ENCODE data around the gene PRKCA.
"Not testable (repeated sequence)": the region's sequence is repeated elsewhere in the genome, so short reads cannot be mapped to it uniquely, and the experiment has no call there.

The PRKCA gene

DNA sequence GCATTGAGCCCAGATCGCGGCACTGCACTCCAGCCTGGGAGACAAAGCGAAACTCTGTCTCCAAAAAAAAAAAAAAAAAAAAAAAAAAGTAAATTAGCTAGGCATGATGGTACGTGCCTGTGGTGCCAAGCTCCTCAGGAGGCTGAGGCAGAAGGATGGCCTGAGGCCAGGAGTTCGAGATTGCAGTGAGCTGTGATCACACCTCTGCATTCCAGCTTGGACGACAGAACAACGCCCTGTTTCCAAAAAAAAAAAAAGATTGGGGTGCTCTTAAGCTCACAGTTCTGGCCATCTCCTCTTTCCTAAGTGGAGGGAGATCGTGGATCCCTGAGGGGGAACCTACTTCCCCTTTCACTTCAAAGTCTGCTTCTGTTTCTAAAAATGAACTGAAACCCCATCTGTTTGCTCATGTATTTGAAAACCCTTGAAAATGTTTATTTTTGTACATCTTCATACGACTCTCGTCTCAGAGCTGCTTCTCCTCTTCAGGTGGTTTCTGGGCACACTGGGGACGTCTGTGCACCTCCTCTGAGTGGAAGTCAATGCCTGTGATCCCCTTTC, 138.8 kb downstream of the PRKCA start:
- DNase-seq (ENCODE audit: low spot score), result peak; percentile 61

GRCh38 chr17:66443166-66443565, 140.8 kb downstream of the PRKCA start:
- DNase-seq (ENCODE audit: low spot score), result no peak

GRCh38 chr17:66443606-66444005, 141.2 kb downstream of the PRKCA start:
- no peak for DNase-seq (ENCODE audit: low spot score)

GRCh38 chr17:66444031-66444430, 141.6 kb downstream of the PRKCA start:
- no peak for DNase-seq (ENCODE audit: low spot score)

GRCh38 chr17:66445229-66445628, 142.8 kb downstream of the PRKCA start:
- no peak for DNase-seq (ENCODE audit: low spot score)

- no peak for DNase-seq (ENCODE audit: low spot score)
These were observed 144.0 kb downstream of the PRKCA start for GRCh38 chr17:66446419-66446818.

DNA sequence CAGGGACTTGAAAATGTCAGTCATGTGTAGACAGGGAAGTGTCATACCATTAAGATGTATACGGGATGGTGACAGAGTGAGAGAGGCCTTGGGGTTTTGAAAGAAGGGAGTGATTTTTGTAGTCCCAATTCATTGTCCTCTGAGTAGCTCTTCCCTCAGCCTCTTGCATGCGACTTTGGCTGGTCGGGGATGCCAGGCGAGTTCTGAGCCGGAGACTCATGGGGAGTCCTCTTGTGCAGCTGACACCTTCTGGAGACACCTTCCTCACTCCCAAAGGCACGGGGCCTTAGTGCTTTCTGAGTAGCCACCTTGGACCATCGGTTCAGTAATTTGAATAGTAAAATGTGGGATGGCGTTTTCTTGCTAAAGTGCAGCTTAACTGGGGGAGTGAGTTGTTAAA, 144.7 kb downstream of the PRKCA start:
- DNase-seq (ENCODE audit: low spot score), result no peak

GRCh38 chr17:66448026-66448639, 145.7 kb downstream of the PRKCA start:
- DNase-seq (ENCODE audit: low spot score), result no peak

DNA sequence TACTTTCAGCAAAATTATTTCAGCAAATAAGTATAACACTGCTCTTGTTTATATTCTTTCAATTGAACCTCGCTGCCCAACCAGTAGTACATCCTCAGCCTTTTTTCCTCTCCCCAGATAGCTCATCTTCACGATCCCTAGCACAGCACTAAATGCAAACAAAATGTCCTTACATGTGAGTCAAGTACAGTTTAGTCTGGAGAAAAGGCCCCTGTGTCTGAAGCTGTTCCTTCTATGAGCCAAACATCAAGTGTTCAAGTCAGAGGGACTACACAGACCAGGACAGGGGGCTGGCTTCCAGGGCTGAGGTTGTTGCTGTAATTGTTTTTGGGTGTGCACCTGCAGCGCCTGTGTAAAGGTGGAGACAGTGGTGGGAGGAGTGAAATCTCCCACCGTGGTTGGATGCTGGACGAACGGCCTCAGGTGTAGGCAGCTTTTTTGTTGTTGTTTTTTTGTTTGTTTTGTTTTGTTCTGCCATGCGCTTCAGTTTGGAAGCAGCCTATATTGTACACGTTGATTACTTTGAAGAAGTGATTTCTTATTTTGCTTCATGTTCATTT, 147.1 kb downstream of the PRKCA start:
- no peak for DNase-seq (ENCODE audit: low spot score)

GRCh38 chr17:66450008-66450851, 147.8 kb downstream of the PRKCA start:
- no peak for DNase-seq (ENCODE audit: low spot score)

GRCh38 chr17:66450852-66451158, 148.4 kb downstream of the PRKCA start:
- no peak for DNase-seq (ENCODE audit: low spot score)

DNA sequence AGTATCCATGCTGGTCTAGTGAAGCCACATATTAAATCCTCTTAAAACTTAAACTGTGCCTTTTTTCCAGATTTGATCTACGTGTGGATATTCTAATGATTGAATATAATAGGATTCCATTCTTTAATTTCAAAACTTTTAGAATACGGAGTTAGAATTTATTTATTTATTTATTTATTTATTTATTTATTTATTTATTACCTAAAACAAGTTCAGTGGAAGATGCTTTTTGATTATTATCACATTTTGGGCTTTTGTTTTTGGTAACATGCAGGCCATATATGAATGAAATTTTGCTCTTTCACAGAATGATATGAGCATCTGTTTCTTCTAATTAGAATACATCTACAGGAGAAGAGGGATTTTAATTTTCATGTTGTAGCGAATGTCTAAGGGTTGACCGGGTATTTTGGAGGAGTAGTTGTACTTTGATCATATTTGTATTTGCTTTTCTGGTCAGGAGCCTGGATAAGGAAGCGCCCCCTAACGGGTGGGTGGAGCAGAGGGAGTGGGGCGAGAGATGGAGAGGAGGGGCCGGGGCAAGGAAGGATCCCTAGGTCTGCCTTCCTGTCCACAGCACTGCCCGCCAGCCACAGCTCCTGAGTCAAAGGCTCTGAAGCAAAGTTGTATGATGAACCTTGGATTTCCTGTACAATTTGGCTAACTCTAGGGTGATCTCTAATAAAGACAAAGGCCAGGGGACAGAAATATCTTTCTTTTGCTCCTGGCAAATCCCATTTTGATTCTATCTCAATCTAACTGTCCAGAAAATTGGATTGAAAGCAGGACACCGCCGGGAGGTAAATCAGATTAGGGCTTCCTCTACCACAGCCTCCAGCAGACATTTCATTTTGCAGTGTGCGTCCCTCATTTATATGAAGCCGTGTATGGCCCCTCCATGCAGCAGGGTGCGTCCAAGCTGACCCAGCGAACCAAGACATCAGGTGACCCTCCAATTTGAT, 149.1 kb downstream of the PRKCA start:
- DNase-seq (ENCODE audit: low spot score), result no peak

DNA sequence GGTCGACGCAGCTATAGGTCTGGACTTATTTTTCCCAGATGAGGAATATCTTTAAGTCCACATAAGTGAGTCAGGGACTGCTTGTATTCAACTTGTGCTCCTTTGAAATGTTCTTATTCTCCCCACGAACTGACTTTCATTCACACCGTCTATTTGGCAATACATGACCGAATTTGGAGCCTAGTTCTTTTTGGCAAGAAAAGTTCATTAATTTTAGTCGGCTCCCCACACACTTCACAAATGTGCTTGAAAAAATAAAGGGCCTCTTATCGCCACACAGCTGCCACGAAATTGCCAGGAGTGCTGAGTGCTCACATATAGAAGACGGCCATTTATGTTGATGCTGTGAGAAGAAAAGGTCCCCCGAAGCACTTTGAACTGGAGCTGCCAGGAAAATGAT, 152.6 kb downstream of the PRKCA start:
- DNase-seq (ENCODE audit: low spot score), result no peak

DNA sequence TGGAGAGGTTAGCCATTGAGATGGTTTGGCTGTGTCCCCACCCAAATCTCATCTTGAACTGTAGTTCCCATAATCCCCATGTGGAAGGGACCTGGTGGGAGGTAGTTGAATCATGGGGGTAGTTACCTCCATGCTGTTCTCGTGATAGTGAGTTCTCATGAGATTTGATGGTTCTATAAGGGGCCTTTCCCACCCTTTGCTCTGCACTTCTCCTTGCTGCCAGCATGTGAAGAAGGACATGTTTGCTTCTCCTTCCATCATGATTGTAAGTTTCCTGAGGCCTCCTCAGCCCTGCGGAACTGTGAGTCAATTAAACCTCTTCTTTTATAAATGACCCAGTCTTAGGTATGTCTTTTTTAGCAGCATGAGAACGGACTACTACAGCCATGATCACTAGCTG, 155.1 kb downstream of the PRKCA start:
- DNase-seq (ENCODE audit: low spot score), result not testable (repeated sequence)

DNA sequence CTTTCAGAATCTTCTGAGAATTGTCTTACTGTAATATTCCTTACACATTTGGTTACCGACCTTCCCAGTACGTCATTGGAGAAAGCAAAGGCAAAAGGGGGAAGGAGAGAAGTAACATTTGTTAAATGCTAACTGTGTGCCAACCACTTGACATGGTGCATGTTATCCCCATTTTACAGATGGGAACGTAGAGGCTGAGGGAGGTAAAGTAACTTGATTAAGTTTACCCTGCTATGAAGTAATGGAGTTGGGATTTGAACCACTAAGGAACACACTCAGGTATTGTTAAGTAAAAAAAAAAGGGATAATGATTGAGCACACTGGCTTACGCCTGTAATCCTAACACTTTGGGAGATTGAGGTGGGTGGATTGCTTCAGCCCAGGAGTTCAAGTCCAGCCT, 156.4 kb downstream of the PRKCA start:
- DNase-seq (ENCODE audit: low spot score), result no peak

DNA sequence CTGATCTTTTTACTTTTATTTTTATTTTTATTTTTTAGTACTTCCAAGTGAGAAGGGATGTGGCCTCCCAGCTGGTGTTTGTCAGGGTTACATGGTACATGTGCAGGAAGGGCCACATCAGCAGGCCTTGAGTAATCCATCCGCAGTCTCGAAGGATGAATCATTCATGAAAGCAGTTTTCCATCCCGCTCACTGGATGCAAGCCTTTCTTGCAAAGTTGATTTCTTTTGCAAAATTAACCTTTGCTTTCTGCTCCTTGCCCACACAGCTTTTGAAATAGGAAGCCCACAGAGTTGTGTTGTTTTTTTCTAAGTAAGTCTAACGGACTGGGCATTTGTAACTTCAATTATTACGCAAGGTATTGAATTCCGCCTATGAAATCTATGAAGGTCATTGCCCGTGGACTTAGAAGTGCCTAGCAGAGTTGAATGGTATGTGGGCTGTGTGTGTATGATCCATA, 157.4 kb downstream of the PRKCA start:
- DNase-seq (ENCODE audit: low spot score), result no peak

GRCh38 chr17:66460558-66460957, 158.1 kb downstream of the PRKCA start:
- DNase-seq (ENCODE audit: low spot score), result no peak

DNA sequence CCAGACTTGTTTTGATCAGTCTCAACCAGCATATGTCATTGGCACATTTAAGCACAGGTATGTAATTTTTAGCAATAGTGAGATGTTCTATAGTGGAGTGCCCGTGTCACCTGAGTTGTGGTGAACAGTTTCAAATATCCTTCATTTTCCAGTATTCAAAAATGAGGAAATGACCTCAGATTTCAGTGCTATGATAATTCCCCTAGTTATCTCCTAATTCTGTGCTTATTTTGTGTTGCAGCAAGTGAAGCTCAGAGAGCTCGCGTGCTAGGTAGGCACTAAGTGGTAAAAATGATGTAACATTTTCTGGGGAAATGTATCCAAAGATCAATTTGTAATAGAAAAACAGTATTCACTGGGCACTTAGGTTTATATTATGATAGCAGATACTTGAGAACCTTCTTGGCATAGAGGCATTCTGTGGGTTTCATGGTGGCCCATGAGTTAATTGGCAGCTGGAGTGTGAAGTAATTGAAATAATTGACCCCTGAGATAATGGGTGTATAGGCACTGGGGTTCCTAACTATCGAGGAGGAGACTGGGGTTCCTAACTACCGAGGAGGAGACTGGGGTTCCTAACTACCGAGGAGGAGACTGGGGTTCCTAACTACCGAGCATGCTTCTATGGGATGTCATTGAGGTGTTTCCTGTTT, 159.1 kb downstream of the PRKCA start:
- DNase-seq (ENCODE audit: low spot score), result no peak

DNA sequence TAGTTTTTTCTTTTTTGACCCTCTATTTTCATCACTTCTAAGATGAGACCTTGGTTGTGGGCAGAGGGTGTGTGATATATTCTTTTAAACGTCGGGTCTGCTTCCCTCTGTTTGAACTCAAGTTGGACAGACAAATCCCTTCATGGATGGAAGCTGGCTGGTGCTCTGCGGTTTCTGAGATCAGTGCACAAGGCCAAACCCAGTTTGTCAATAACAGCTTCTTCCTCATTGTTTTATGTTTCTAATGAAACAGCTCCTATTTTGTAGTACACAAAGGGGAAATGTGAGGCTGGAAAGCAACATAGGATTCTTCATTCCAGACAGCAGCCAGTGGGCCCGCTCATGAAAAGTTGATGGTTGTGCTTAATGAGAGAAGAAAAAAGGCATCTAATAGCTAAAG, 159.6 kb downstream of the PRKCA start:
- DNase-seq (ENCODE audit: low spot score), result no peak

DNA sequence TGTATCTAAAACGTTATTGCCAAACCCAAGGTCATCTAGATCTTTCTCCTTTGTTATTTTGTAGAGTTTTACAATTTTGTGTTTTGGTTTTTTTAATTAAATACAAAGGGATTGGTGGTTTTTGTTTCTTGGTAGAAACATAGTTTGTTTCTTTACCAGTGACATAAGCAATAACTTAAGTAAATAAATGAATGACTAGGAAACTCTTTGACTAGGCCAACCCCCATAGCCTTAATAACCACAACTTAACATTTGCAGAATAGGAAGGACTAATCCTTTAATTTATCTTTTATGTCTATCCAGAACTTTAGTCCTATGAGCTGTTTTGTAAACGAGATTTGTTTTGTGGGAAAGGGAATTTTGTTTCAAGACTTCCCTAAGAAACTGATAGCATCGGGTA, 162.5 kb downstream of the PRKCA start:
- DNase-seq (ENCODE audit: low spot score), result no peak

DNA sequence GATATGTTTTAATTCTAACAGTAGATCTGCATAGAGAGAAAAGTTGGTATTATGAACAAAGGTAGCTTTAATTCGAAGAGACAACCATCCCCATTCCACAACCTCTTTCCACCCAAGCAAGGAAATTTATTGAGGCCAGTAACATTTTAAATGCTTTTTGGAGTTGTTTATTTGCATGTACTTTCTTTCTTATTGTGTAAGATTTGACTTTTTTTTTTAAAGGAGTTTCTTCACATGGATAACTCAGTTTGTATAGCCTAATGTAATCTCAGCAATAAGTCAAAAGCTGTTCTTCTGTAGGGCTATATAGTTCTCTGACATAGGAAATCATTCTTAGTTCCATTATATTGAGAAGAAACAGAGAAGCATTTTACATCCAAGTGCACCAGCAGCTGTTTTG, 163.3 kb downstream of the PRKCA start:
- no peak for DNase-seq (ENCODE audit: low spot score)

All from germinal center (tissue), 1 donor.